Cardiac muscle cell (in vitro differentiated cells and primary cell): ENCODE results near the gene OAT. TPM values are rescaled to one million over a fixed set of nuclear protein-coding genes. Genes with fewer than 3 reads are reported as not detected.

Experiments used
- DNase-seq, 2 donors: peaks; one replicate each; pipeline versions ENCODE4 v3.0.0 to v3.0.0-alpha.2; 2010 to 2017; ENCODE audit warnings: low read depth in 1 of 2, low spot score in 1 of 2
- H3K27ac ChIP-seq: fragments of 200-600 bp; sonication (generic); 2 replicates; pipeline ENCODE4 v1.5.1; 2016
- H3K27me3 ChIP-seq: fragments of 200-600 bp; sonication (generic); 2 replicates; pipeline ENCODE4 v1.6.0; 2016; ENCODE audit warnings: control low read depth
- H3K36me3 ChIP-seq: fragments of 200-600 bp; sonication (generic); 2 replicates; pipeline ENCODE4 v1.5.1; 2016; ENCODE audit warnings: control low read depth
- H3K4me1 ChIP-seq: fragments of 200-600 bp; sonication (generic); 2 replicates; pipeline ENCODE4 v1.8.1; 2017; ENCODE audit warnings: low read depth, mild to moderate bottlenecking, mixed run types
- H3K4me3 ChIP-seq: fragments of 200-600 bp; sonication (generic); 2 replicates; pipeline ENCODE4 v1.5.1; 2016; ENCODE audit warnings: mild to moderate bottlenecking
- H3K9me3 ChIP-seq: fragments of 200-600 bp; sonication (generic); 2 replicates; pipeline ENCODE4 v1.5.1; 2017; ENCODE audit warnings: low read depth, mild to moderate bottlenecking, control low read depth
- polyA plus RNA-seq: library from polyadenylated mRNA; unstranded; fragments of >200 nt; fragmentation: Nextera tagmentation; extraction: Ambion mirVana; gene quantifications from 2 replicates; pipeline ENCODE4 v1.2.1, GENCODE V29; 2016
- total RNA-seq: library from RNA; depleted of rRNA; stranded (reverse); fragments of >200 nt; gene quantifications from 2 replicates; pipeline ENCODE4 v1.2.3, GENCODE V29; 2016
- TF ChIP-seq, protein P1 (sequence below): IDR thresholded peaks from 2 replicates; pipeline ENCODE4 v1.5.1; 2012; ENCODE audit warnings: low read depth, mild to moderate bottlenecking, low read length

OAT gene
- total and polyA plus RNA-seq, 2 experiments from 2014 or later: 22.2 to 46.7 TPM

DNA sequence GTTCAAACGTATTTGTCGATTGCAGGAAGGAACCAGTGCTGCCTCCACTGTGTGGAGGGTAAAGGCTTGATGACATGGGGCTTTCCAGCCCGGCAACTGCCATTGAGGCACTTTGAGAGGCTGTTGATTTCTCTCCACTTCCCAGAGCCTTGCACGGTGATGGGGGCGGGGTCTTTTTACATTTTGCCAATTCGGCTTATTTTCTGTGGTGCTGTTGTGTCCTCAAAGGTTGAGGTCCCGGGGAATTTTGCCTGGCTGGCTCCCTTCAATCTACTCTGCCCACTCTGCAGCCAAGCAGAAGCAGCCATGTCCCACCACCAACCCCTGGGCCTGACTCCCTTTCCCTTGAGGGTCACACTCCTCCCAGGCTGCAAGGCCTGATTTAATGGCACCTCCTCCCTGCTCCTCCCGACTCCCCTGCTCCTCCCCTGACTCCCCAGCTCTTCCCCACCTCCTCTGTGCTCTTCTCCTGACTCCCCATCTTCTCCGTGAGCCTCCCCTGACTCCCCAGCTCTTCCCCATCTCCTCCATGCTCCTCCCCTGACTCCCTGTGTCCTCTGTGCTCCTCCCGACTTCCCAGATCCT lies 39.0 kb downstream of the OAT start:
- H3K27me3 ChIP-seq: peaks cover 10% of the 10 kb centered on the region
- H3K9me3 ChIP-seq: no peaks in the 10 kb centered on the region
- H3K27ac ChIP-seq: no peak overlapping the region
- H3K36me3 ChIP-seq: no peaks in the 10 kb centered on the region
- H3K4me1 ChIP-seq: no peaks in the 10 kb centered on the region
- TF ChIP-seq, protein P1, sequence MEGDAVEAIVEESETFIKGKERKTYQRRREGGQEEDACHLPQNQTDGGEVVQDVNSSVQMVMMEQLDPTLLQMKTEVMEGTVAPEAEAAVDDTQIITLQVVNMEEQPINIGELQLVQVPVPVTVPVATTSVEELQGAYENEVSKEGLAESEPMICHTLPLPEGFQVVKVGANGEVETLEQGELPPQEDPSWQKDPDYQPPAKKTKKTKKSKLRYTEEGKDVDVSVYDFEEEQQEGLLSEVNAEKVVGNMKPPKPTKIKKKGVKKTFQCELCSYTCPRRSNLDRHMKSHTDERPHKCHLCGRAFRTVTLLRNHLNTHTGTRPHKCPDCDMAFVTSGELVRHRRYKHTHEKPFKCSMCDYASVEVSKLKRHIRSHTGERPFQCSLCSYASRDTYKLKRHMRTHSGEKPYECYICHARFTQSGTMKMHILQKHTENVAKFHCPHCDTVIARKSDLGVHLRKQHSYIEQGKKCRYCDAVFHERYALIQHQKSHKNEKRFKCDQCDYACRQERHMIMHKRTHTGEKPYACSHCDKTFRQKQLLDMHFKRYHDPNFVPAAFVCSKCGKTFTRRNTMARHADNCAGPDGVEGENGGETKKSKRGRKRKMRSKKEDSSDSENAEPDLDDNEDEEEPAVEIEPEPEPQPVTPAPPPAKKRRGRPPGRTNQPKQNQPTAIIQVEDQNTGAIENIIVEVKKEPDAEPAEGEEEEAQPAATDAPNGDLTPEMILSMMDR: no peak
- no peak overlapping the region for H3K4me3 ChIP-seq
- DNase-seq: no peak

DNA sequence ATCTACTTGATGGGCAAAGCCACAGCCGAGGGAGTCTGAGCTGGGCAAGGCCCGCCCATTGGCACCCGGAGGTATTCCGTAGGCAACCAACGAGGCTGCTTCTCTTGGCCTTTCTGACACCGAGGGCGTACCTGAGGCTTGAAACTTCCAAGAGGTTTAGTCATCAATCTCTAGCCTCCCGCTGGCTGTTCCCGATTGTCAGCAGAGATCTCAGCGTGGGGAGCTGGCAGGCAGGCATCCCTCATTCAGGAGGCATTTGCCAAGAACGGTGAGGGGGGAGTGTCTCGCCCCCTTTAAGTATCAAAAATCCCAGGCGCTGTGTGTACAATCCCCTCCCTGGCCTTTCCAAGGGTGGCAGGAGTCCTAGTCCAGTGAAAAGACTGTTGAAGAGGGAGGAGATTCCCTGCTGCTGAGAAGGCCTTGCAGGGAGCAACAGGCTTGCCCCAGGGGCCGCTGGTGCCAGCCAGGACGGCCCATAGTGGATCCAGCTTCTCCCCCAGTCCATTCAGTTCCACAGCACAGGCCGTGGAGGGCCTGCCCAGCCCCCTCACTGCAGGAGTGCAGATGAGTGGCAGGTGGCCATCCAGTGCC lies 39.7 kb downstream of the OAT start:
- Histone ChIP-seq H3K4me1 (no peaks in the 10 kb centered on the region), H3K4me3 (no peak overlapping the region), H3K27ac (no peak overlapping the region), H3K9me3 (no peaks in the 10 kb centered on the region), H3K27me3 (peaks cover 10% of the 10 kb centered on the region), H3K36me3 (no peaks in the 10 kb centered on the region)
- DNase-seq: no peak
- TF ChIP-seq, protein P1: no peak

DNA sequence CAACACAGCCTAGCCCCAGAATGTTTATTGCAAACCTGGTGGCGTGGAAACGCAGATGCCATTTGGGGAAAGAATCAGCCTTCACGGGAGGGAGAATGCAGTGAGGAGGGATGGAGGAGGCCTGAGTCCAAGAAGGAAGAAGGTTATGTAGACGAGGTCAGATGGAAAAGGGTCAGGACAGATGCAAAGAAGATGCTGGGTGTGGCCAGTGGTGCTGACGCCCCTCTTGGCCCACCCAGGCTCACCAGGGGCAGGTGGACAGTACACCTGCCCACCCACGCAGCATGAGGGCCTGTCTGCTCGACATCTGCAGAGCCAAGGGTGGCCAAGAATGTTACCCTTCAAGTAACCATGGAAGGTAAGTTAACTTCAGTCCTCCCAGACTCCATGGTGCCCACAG lies 40.5 kb downstream of the OAT start:
- Histone ChIP-seq H3K36me3 (no peaks in the 10 kb centered on the region), H3K9me3 (no peaks in the 10 kb centered on the region), H3K4me1 (no peaks in the 10 kb centered on the region), H3K27me3 (peaks cover 10% of the 10 kb centered on the region), H3K4me3 (no peak overlapping the region), H3K27ac (no peak overlapping the region)
- no peak for DNase-seq
- TF ChIP-seq, protein P1: no peak

DNA sequence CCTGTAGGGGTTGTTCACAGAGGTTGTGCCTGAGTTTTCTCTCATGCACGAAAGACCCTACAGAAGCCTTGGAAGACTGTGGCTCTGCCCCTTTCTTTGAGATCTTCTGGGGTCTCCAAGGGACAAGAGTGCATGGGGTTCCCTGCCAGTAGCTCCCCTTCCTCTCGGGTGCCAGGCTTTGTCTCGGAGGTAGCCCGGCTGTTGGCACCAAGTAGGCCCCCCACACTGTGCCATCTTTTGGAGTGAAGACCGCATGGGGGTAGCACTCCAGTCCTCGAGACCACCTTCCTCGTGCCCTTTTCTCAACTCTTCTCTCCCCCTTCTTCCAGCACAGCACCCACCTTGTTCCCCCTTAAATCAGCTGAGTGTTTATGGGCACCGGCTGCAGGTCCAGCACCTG lies 41.6 kb downstream of the OAT start:
- no peak for DNase-seq

DNA sequence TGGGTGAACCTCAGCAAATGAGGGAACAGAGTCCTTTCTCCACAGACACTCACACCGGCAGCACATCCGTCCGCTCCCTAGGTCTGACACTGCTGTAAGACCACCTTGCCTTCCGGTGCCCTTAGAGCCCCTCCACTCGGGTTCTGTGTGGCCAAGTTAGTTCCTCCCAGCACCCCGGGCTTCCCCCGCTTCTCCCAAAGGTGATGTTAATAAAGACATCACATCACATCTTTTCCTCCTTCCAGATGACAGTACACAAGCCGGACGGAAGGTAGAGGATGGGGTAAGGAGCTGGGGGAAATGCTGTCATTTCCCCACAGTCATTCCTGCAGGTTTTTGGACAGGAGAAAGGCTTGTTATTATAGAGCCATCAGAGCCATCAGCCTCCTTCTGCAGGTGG lies 42.3 kb downstream of the OAT start:
- DNase-seq: no peak
- Histone ChIP-seq H3K27me3 (peaks cover 9% of the 10 kb centered on the region), H3K4me3 (no peak overlapping the region), H3K9me3 (no peaks in the 10 kb centered on the region), H3K36me3 (no peaks in the 10 kb centered on the region), H3K27ac (no peak overlapping the region), H3K4me1 (no peaks in the 10 kb centered on the region)
- TF ChIP-seq, protein P1: no peak

More for the DNA sequence above, 41.6 kb downstream of the OAT start:
- TF ChIP-seq, protein P1: no peak
- no peak overlapping the region for H3K27ac ChIP-seq
- no peaks in the 10 kb centered on the region for H3K9me3 ChIP-seq
- H3K27me3 ChIP-seq: peaks cover 10% of the 10 kb centered on the region
- no peak overlapping the region for H3K4me3 ChIP-seq
- H3K36me3 ChIP-seq: no peaks in the 10 kb centered on the region
- no peaks in the 10 kb centered on the region for H3K4me1 ChIP-seq
